Measurements from ENCODE around the gene PLXNB2.

- TF ChIP-seq, protein P1, sequence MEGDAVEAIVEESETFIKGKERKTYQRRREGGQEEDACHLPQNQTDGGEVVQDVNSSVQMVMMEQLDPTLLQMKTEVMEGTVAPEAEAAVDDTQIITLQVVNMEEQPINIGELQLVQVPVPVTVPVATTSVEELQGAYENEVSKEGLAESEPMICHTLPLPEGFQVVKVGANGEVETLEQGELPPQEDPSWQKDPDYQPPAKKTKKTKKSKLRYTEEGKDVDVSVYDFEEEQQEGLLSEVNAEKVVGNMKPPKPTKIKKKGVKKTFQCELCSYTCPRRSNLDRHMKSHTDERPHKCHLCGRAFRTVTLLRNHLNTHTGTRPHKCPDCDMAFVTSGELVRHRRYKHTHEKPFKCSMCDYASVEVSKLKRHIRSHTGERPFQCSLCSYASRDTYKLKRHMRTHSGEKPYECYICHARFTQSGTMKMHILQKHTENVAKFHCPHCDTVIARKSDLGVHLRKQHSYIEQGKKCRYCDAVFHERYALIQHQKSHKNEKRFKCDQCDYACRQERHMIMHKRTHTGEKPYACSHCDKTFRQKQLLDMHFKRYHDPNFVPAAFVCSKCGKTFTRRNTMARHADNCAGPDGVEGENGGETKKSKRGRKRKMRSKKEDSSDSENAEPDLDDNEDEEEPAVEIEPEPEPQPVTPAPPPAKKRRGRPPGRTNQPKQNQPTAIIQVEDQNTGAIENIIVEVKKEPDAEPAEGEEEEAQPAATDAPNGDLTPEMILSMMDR (IDR thresholded peaks at IDR 0.05), result no peak
- TF ChIP-seq POLR2A (IDR thresholded peaks at IDR 0.05), result no peak
Measured at GRCh38 chr22:50253046-50253915, 54.2 kb downstream of the PLXNB2 start.

Data from heart left ventricle (tissue), 13 donors.